ENCODE measurements around the gene CCNK.

DNA sequence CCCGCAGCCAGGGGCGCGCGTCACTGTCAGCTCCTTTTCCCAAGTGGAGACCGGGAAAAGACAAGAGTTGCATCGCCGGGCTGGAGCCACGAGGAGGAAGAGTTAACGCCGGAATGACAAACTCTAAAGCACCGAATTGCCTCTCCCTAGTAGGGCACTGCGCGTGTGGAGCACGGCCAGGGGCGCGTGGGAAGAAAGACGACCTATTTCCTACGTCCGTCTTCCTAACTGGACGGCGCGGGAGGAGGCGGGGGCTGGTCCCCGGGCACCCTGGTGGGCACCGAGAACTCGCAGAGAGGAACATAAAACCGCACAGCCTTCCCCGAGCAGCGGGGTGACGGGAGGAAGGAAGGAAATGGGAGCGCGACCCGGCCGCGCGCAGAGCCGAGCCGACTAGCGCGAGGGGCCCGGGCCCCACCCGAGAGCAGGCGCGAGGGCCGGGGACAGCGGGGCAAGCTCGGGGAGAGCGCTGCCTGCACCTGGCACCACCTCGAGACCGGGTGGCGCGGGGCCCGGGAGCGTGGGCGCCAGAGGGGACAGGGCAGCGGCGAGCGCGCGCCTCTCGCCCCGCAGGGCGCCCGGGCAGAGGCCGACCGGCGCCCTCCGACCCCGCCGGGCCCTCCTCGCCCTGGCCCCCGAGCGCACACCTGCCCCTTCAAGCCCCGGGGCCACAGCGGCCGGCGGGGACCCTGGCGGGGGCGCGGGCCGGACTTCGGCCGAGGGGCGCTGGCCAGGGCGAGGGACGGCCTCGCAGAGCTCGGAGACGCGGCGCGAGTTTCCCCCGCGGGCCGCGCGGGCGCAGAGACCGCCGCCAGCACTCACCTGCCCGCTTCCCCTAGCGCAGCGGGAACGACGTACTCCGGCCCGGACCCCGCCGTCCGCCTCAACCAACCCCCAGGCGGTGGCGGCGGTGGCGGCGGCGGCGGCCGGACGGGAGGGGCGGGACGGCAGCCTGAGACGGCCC is 1.0 kb upstream of the CCNK start, which contains the start of gene SETD3:
- TF ChIP-seq CTCF (IDR thresholded peaks at IDR 0.05) (peak in 2 of 6 experiments; percentile 22 to 33), POLR2A (IDR thresholded peaks at IDR 0.05) (peak; percentile 57 to 62)

Data from Peyer's patch (tissue), 4 donors.